ENCODE results near the gene IFNGR1.

The IFNGR1 gene

DNA sequence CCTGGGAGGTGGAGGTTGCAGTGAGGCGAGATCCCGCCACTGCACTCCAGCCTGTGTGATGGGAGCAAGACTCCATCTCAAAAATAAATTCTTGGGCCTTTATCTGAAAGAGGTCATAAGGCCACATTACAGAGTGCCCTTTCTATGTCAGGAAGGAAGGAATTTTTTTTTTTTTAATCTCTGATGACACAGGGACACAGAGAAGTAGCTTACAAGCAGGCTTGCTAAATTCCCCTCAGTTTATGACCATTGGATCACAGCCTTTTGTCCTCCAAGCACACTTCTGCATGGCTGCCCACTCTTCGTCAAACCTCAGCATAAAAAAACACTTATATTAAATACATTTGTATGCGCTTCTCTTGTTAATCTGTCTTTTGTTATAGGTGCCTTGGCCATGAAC, 7.5 kb upstream of the IFNGR1 start:
- no peak overlapping the region for H2AFZ ChIP-seq (ENCODE audit: low read length)
- no peaks in the 10 kb centered on the region for H3K9me3 ChIP-seq (replicated peaks in 1 of 2; ENCODE audit: control insufficient read depth in 2 of 2, insufficient read depth in 1 of 2, low read depth in 1 of 2, low read length in 2 of 2)
- no CpG with 5 or more reads among the region's 4 CpGs for WGBS, 2 donors (ENCODE audit: extremely low coverage in 2 of 2, insufficient read length in 2 of 2, insufficient replicate concordance in 1 of 2)
- H2BK5ac ChIP-seq (ENCODE audit: low read length) = no peak overlapping the region
- no peak overlapping the region for H3K14ac ChIP-seq (ENCODE audit: low read length)
- H2BK15ac ChIP-seq (ENCODE audit: low read length) = no peak overlapping the region
- H3K9ac ChIP-seq (ENCODE audit: low read depth, low read length, poor library complexity) = no peak overlapping the region
- no peak overlapping the region for H2BK120ac ChIP-seq (ENCODE audit: low read depth, low read length)
- no peak overlapping the region for H3K4ac ChIP-seq (ENCODE audit: low read length)
- H3K4me1 ChIP-seq (ENCODE audit: control insufficient read depth in 2 of 2, insufficient read depth in 1 of 2, low read depth in 1 of 2, low read length in 2 of 2) = no peaks in the 10 kb centered on the region
- peaks cover 0 to 15% (median 0%) of the 10 kb centered on the region in 3 experiments for H3K27me3 ChIP-seq (ENCODE audit: control insufficient read depth in 3 of 3, insufficient read depth in 3 of 3, low read depth in 1 of 3, low read length in 3 of 3)
- H3K18ac ChIP-seq (ENCODE audit: low read length) = no peak overlapping the region
- no peak overlapping the region for H4K8ac ChIP-seq (ENCODE audit: low read depth, low read length)
- no peak overlapping the region for H3K4me2 ChIP-seq (ENCODE audit: insufficient read depth, low read length, poor library complexity, severe bottlenecking)
- no peak overlapping the region for H3K27ac ChIP-seq (replicated peaks; ENCODE audit: low read length)
- H2AK5ac ChIP-seq (ENCODE audit: low read depth, low read length) = no peak overlapping the region
- H3K23ac ChIP-seq (ENCODE audit: low read depth, low read length, poor library complexity) = no peak overlapping the region
- no peak overlapping the region for H2BK12ac ChIP-seq (ENCODE audit: low read length)
- H3K79me1 ChIP-seq (ENCODE audit: low read depth, low read length) = no peaks in the 10 kb centered on the region
- H3K4me3 ChIP-seq (ENCODE audit: low read length in 2 of 2) = no peak overlapping the region
- no peaks in the 10 kb centered on the region for H3K36me3 ChIP-seq (replicated peaks in 1 of 2; ENCODE audit: control insufficient read depth in 2 of 2, insufficient read depth in 2 of 2, low read length in 2 of 2)
- H4K91ac ChIP-seq (ENCODE audit: low read depth, low read length, poor library complexity) = no peak overlapping the region
- DNase-seq (ENCODE audit: low spot score) = no peak

DNA sequence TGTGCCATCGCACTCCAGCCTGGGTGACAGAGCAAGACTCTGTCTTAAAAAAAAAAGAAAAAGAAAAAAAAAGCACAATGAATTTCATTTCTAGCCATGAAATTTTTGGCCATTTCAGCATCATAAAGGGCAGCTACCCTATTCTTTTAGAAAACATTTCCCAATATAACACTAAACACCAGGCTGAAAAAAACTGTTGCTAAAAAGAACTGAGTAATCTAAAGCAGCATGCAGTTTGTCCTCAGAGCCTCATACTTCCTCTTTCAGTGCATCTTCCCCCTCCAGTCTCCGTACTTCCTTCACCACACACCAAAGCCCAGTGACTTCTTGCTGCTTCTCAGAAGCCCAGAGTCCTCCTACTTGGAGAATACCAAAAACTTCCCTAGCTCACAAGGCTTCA, 5.6 kb upstream of the IFNGR1 start:
- Histone ChIP-seq H3K18ac (ENCODE audit: low read length) (no peak overlapping the region), H4K8ac (ENCODE audit: low read depth, low read length) (no peak overlapping the region), H2BK120ac (ENCODE audit: low read depth, low read length) (no peak overlapping the region), H3K4ac (ENCODE audit: low read length) (no peak overlapping the region), H3K4me2 (ENCODE audit: insufficient read depth, low read length, poor library complexity, severe bottlenecking) (no peak overlapping the region), H2BK5ac (ENCODE audit: low read length) (no peak overlapping the region), H3K4me1 (ENCODE audit: control insufficient read depth in 2 of 2, insufficient read depth in 1 of 2, low read depth in 1 of 2, low read length in 2 of 2) (peaks cover 0 to under 1% of the 10 kb centered on the region in 2 donors), H3K14ac (ENCODE audit: low read length) (no peak overlapping the region), H3K9ac (ENCODE audit: low read depth, low read length, poor library complexity) (no peak overlapping the region), H3K4me3 (ENCODE audit: low read length in 2 of 2) (no peak overlapping the region), H4K91ac (ENCODE audit: low read depth, low read length, poor library complexity) (no peak overlapping the region), H2BK15ac (ENCODE audit: low read length) (no peak overlapping the region), H3K27me3 (ENCODE audit: control insufficient read depth in 3 of 3, insufficient read depth in 3 of 3, low read depth in 1 of 3, low read length in 3 of 3) (peaks cover 0 to 15% (median 0%) of the 10 kb centered on the region in 3 experiments), H2AK5ac (ENCODE audit: low read depth, low read length) (no peak overlapping the region), H3K9me3 (replicated peaks in 1 of 2; ENCODE audit: control insufficient read depth in 2 of 2, insufficient read depth in 1 of 2, low read depth in 1 of 2, low read length in 2 of 2) (no peaks in the 10 kb centered on the region), H3K79me1 (ENCODE audit: low read depth, low read length) (no peaks in the 10 kb centered on the region), H3K23ac (ENCODE audit: low read depth, low read length, poor library complexity) (no peak overlapping the region), H2AFZ (ENCODE audit: low read length) (no peak overlapping the region), H3K27ac (replicated peaks; ENCODE audit: low read length) (no peak overlapping the region), H2BK12ac (ENCODE audit: low read length) (no peak overlapping the region), H3K36me3 (replicated peaks in 1 of 2; ENCODE audit: control insufficient read depth in 2 of 2, insufficient read depth in 2 of 2, low read length in 2 of 2) (no peaks in the 10 kb centered on the region)
- no CpG with 5 or more reads among the region's 2 CpGs for WGBS, 2 donors (ENCODE audit: extremely low coverage in 2 of 2, insufficient read length in 2 of 2, insufficient replicate concordance in 1 of 2)
- DNase-seq (ENCODE audit: low spot score) = no peak

DNA sequence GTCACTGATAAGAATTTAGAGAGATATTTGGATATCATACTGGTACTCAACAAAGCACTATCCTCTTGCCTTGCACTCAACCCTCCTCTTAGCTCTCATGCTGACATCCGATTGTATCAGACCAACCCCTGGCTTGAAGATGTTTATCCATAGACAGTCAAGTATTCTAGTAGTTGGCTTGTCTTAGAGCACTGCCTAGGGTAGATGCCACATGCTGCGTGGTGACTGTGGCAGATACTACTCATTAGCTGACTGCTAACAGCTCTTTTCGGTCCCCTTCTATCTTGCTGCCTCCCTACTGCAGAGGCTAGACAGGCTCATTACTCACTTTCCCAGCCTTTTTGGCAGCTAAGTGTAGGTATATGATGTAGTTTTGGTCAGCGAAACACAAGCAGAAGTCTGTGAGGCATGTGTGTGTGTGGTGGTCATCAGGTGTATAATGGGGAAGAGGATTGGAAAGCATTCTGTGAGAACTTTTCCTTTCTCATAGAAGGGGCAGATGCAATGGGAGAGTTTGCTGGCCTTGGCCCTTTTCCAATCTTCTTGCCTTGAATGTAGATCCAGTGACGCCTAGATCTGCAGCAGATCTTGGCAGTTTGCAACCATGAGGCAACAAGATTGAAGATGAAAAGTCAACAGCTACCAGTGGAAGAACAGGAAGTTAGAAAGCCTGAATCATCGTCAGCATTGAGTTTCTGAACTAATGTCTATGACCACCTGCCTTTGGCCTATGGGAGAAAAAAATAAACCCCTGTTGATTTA, 4.4 kb upstream of the IFNGR1 start:
- Histone ChIP-seq H2AK5ac (ENCODE audit: low read depth, low read length) (no peak overlapping the region), H3K4ac (ENCODE audit: low read length) (no peak overlapping the region), H3K9me3 (replicated peaks in 1 of 2; ENCODE audit: control insufficient read depth in 2 of 2, insufficient read depth in 1 of 2, low read depth in 1 of 2, low read length in 2 of 2) (no peaks in the 10 kb centered on the region)

DNA sequence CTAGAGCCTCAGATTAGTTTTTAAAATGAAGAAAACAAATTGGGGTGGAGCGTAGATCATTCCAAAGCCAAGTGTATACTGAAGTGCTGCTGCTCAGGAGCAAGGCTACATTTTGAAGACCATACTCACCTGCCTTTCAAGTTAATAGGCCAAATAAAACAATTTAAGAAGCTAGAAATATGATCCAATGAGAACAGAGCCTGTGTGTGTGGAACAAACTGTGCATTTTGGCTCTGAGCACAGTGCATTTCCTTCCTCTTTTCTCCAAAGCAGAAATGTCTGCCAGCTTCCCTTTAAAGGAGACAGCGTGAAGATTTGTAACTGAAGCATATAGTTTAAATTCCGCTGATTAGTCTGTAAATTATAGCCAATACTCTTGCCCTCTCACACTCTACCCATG, 3.2 kb upstream of the IFNGR1 start:
- Histone ChIP-seq H2BK5ac (ENCODE audit: low read length) (no peak overlapping the region), H3K79me1 (ENCODE audit: low read depth, low read length) (peaks cover 5% of the 10 kb centered on the region), H2AK5ac (ENCODE audit: low read depth, low read length) (no peak overlapping the region), H3K4me2 (ENCODE audit: insufficient read depth, low read length, poor library complexity, severe bottlenecking) (no peak overlapping the region), H3K9ac (ENCODE audit: low read depth, low read length, poor library complexity) (no peak overlapping the region), H3K9me3 (replicated peaks in 1 of 2; ENCODE audit: control insufficient read depth in 2 of 2, insufficient read depth in 1 of 2, low read depth in 1 of 2, low read length in 2 of 2) (no peaks in the 10 kb centered on the region), H3K27me3 (ENCODE audit: control insufficient read depth in 3 of 3, insufficient read depth in 3 of 3, low read depth in 1 of 3, low read length in 3 of 3) (peaks cover 0 to 4% (median 0%) of the 10 kb centered on the region in 3 experiments), H3K14ac (ENCODE audit: low read length) (no peak overlapping the region), H3K23ac (ENCODE audit: low read depth, low read length, poor library complexity) (no peak overlapping the region), H3K4me1 (ENCODE audit: control insufficient read depth in 2 of 2, insufficient read depth in 1 of 2, low read depth in 1 of 2, low read length in 2 of 2) (peaks cover 4 to 6% of the 10 kb centered on the region in 2 donors), H2BK120ac (ENCODE audit: low read depth, low read length) (no peak overlapping the region), H2BK12ac (ENCODE audit: low read length) (no peak overlapping the region), H2BK15ac (ENCODE audit: low read length) (no peak overlapping the region), H4K91ac (ENCODE audit: low read depth, low read length, poor library complexity) (no peak overlapping the region), H3K36me3 (replicated peaks in 1 of 2; ENCODE audit: control insufficient read depth in 2 of 2, insufficient read depth in 2 of 2, low read length in 2 of 2) (no peaks in the 10 kb centered on the region), H3K27ac (replicated peaks; ENCODE audit: low read length) (no peak overlapping the region), H3K18ac (ENCODE audit: low read length) (no peak overlapping the region), H4K8ac (ENCODE audit: low read depth, low read length) (no peak overlapping the region), H3K4me3 (ENCODE audit: low read length in 2 of 2) (no peak overlapping the region), H2AFZ (ENCODE audit: low read length) (no peak overlapping the region), H3K4ac (ENCODE audit: low read length) (no peak overlapping the region)
- WGBS, 2 donors (ENCODE audit: extremely low coverage in 2 of 2, insufficient read length in 2 of 2, insufficient replicate concordance in 1 of 2) = no CpG with 5 or more reads among the region's 3 CpGs
- no peak for DNase-seq (ENCODE audit: low spot score)

More for the DNA sequence above, 4.4 kb upstream of the IFNGR1 start:
- Histone ChIP-seq H2BK15ac (ENCODE audit: low read length) (no peak overlapping the region), H3K4me3 (ENCODE audit: low read length in 2 of 2) (no peak overlapping the region), H3K27me3 (ENCODE audit: control insufficient read depth in 3 of 3, insufficient read depth in 3 of 3, low read depth in 1 of 3, low read length in 3 of 3) (peaks cover 0 to 12% (median 0%) of the 10 kb centered on the region in 3 experiments), H3K18ac (ENCODE audit: low read length) (no peak overlapping the region), H4K8ac (ENCODE audit: low read depth, low read length) (no peak overlapping the region), H4K91ac (ENCODE audit: low read depth, low read length, poor library complexity) (no peak overlapping the region), H2AFZ (ENCODE audit: low read length) (no peak overlapping the region), H3K36me3 (replicated peaks in 1 of 2; ENCODE audit: control insufficient read depth in 2 of 2, insufficient read depth in 2 of 2, low read length in 2 of 2) (no peaks in the 10 kb centered on the region), H3K23ac (ENCODE audit: low read depth, low read length, poor library complexity) (no peak overlapping the region), H2BK12ac (ENCODE audit: low read length) (no peak overlapping the region), H3K4me2 (ENCODE audit: insufficient read depth, low read length, poor library complexity, severe bottlenecking) (no peak overlapping the region), H2BK120ac (ENCODE audit: low read depth, low read length) (no peak overlapping the region), H3K4me1 (ENCODE audit: control insufficient read depth in 2 of 2, insufficient read depth in 1 of 2, low read depth in 1 of 2, low read length in 2 of 2) (peaks cover 0 to 3% of the 10 kb centered on the region in 2 donors), H3K79me1 (ENCODE audit: low read depth, low read length) (peaks cover 3% of the 10 kb centered on the region), H3K9ac (ENCODE audit: low read depth, low read length, poor library complexity) (no peak overlapping the region), H3K27ac (replicated peaks; ENCODE audit: low read length) (no peak overlapping the region), H3K14ac (ENCODE audit: low read length) (no peak overlapping the region), H2BK5ac (ENCODE audit: low read length) (no peak overlapping the region)
- no peak for DNase-seq (ENCODE audit: low spot score)
- WGBS, 2 donors (ENCODE audit: extremely low coverage in 2 of 2, insufficient read length in 2 of 2, insufficient replicate concordance in 1 of 2) = no CpG with 5 or more reads among the region's 6 CpGs

Data from neuronal stem cell (in vitro differentiated cells).